ENCODE results near the gene COG2.

COG2 gene

GRCh38 chr1:230701895-230702768, 59.9 kb downstream of the COG2 start:
- TF ChIP-seq CTCF (conservative IDR thresholded peaks at IDR 0.05; ENCODE audit: control insufficient read depth, insufficient read depth, low read depth, low read length): no peak
- DNase-seq (ENCODE audit: low read depth): no peak
- no peak overlapping the region for H3K4me3 ChIP-seq (ENCODE audit: control insufficient read depth, low read depth, low read length)

GRCh38 chr1:230702934-230703678, 60.8 kb downstream of the COG2 start:
- H3K4me3 ChIP-seq (ENCODE audit: control insufficient read depth, low read depth, low read length): no peak overlapping the region
- no peak for DNase-seq (ENCODE audit: low read depth)
- no peak for TF ChIP-seq CTCF (conservative IDR thresholded peaks at IDR 0.05; ENCODE audit: control insufficient read depth, insufficient read depth, low read depth, low read length)

DNA sequence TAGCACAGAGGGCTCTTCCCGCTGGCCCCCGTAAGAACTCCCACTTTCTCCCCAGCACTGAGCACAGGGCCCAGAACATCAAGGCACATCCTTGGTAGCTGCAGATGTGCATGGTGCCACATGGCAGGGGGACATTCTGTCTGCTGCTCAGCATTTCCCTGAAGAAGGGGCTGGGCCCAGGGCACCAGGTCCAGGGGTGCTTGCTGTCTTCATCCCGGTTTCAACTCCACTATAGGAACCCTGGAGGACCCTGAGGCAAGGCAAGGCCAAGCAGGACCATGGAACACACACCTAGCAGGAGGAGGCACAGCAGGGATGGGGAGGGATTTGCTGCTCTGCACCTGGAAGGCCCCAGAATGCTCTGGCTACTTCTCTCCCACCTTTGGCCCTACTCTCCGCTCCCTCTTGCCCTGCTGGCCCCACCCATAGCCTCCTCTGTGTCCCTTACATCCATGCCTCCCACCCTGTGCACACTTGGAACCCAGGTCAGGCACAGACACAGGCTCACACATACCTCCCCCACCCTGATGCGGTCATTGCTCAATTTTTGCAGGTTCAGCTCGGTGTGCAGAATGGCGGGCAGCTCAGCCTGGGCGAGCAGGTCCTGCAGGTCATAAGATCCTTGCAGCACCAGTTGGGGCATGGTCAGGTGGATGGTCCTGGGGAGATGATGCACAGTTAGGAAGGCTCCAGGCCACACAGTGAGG, 61.6 kb downstream of the COG2 start:
- no peak for DNase-seq (ENCODE audit: low read depth)
- no peak overlapping the region for H3K4me3 ChIP-seq (ENCODE audit: control insufficient read depth, low read depth, low read length)
- TF ChIP-seq CTCF (conservative IDR thresholded peaks at IDR 0.05; ENCODE audit: control insufficient read depth, insufficient read depth, low read depth, low read length): no peak

- no peak for DNase-seq (ENCODE audit: low read depth)
- no peak overlapping the region for H3K4me3 ChIP-seq (ENCODE audit: control insufficient read depth, low read depth, low read length)
- no peak for TF ChIP-seq CTCF (conservative IDR thresholded peaks at IDR 0.05; ENCODE audit: control insufficient read depth, insufficient read depth, low read depth, low read length)
Observed at GRCh38 chr1:230704830-230705229, 62.5 kb downstream of the COG2 start.

DNA sequence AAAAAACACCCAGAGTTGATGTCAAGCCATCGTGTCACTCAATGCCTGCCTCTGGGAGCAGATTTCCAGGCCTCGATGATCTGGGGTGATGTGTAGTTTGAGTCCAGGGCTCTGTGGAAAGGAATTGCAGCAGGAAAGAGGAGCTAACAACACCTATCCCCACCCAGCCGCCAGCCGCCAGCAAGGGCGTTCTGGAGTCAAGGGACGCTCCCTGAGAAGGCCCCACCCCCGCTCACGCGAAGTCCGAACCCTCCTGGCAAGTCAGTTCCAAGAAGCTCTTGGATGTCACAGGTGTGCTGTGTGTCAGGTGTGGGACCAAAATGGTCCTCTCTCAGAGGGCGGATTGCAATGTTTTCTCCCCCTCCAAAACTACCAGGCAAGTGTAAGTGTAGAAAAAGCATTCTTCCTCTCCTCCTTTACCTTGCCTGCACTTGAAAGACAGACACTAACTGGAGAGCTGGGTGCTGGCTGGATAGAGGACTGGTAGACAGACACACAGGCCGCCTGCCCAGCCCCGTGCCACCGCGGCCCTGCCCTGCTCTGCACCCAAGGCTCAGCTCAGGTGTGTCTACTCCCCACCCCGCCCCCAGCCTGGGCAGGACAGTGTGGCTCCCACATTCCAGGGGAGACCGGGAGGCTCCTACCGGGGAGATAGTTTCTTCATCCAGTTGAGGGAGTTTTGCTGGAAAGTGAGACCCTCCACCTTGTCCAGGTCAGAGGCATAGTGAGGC, 63.2 kb downstream of the COG2 start:
- H3K4me3 ChIP-seq (ENCODE audit: control insufficient read depth, low read depth, low read length): no peak overlapping the region
- no peak for DNase-seq (ENCODE audit: low read depth)
- no peak for TF ChIP-seq CTCF (conservative IDR thresholded peaks at IDR 0.05; ENCODE audit: control insufficient read depth, insufficient read depth, low read depth, low read length)
